ENCODE measurements around the gene SMPDL3B.

Gene SMPDL3B

DNA sequence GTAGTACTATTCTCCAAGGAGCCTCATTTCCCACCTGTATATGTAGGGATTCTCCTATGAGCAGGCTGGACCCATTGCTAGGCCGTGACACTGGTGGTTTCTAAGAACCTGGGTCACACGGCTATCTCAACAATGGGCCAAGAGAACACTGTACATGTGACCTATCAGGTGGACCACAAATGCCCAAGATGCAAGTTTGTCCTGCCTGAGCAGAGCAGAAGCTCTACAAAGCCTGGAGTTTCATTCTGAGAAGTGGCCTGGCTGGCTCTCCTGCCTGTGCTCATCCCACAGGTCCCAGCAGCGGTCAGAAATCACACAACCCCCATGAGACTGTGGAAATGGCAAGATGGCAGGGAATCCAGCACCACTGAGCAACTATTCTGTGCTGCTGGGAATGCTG is 45.3 kb upstream of the SMPDL3B start:
- Histone ChIP-seq H3K9me2 (replicated peaks; ENCODE audit: low read depth, low read length) (no peaks in the 10 kb centered on the region), H3K36me3 (ENCODE audit: insufficient read depth, low read length) (peaks cover 39% of the 10 kb centered on the region; the same call in 1 of the 2 replicates), H4K20me1 (ENCODE audit: insufficient read depth, low read length, poor library complexity, severe bottlenecking) (no peaks in the 10 kb centered on the region), H3K9ac (ENCODE audit: low read depth, low read length, poor library complexity, severe bottlenecking) (no peak overlapping the region), H3K27me3 (ENCODE audit: insufficient read depth, low read length, poor library complexity, severe bottlenecking) (no peaks in the 10 kb centered on the region), H3K4me3 (ENCODE audit: low read length, poor library complexity, severe bottlenecking) (no peak overlapping the region), H2AFZ (ENCODE audit: low read length) (no peak overlapping the region), H3F3A (ENCODE audit: low read depth) (no peaks in the 10 kb centered on the region), H3K79me2 (ENCODE audit: insufficient read depth, low read length) (no peaks in the 10 kb centered on the region), H3K4me2 (ENCODE audit: low read depth, low read length, poor library complexity, severe bottlenecking) (no peak overlapping the region), H3K4me1 (ENCODE audit: insufficient read depth, low read length, poor library complexity, severe bottlenecking) (peaks cover 28% of the 10 kb centered on the region), H3K9me3 (ENCODE audit: insufficient read depth, low read depth, low read length) (no peaks in the 10 kb centered on the region)
- TF ChIP-seq EZH2phosphoT487 (IDR thresholded peaks at IDR 0.05; ENCODE audit: borderline replicate concordance) (no peak), CTCF (conservative IDR thresholded peaks at IDR 0.05; ENCODE audit: low read length) (no peak)

DNA sequence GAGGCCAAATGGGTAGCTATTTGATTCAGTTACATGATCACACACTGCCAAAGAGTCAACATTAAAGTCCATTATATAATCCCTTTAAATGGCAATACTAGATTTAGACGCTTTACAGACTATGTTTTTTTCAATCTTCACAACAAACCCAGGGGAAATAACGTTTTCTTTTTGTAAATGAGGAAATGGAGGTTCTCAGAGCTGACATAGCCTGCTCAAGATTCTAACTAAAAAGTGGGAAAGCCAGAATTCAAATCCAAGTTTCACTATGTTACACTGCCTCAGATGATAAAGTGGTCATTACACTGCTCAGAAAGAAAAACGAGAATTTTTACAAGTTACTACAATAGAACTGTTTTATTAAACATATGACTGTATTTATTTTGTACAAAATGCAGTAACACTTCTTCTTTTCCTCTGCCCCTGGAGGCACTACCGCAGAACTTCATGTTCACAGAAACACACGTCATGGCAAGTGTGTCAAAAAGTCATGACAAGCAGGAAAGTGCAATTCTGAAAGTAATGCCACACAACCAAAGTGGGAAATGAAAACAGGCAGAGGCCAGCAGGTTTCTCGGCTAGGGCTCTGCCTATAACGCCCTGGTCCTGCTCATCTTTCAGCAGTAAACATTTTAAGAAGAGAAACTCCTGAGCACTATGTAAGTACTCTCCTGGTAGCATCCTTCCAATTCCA is 43.5 kb upstream of the SMPDL3B start:
- no peak overlapping the region for H3K4me3 ChIP-seq (ENCODE audit: low read length, poor library complexity, severe bottlenecking)

GRCh38 chr1:27894521-27894920 is 40.3 kb upstream of the SMPDL3B start:
- no peaks in the 10 kb centered on the region for H3K4me1 ChIP-seq (ENCODE audit: insufficient read depth, low read length, poor library complexity, severe bottlenecking)
- no peak overlapping the region for H3K9ac ChIP-seq (ENCODE audit: low read depth, low read length, poor library complexity, severe bottlenecking)
- no peak overlapping the region for H3K4me2 ChIP-seq (ENCODE audit: low read depth, low read length, poor library complexity, severe bottlenecking)
- no peaks in the 10 kb centered on the region for H3K9me2 ChIP-seq (replicated peaks; ENCODE audit: low read depth, low read length)
- H3F3A ChIP-seq (ENCODE audit: low read depth): no peaks in the 10 kb centered on the region
- peaks cover 67% of the 10 kb centered on the region; the same call in 1 of the 2 replicates for H3K36me3 ChIP-seq (ENCODE audit: insufficient read depth, low read length)
- H3K27me3 ChIP-seq (ENCODE audit: insufficient read depth, low read length, poor library complexity, severe bottlenecking): no peaks in the 10 kb centered on the region
- no peaks in the 10 kb centered on the region for H3K9me3 ChIP-seq (ENCODE audit: insufficient read depth, low read depth, low read length)
- no peak for TF ChIP-seq EZH2phosphoT487 (IDR thresholded peaks at IDR 0.05; ENCODE audit: borderline replicate concordance)
- no peak for TF ChIP-seq CTCF (conservative IDR thresholded peaks at IDR 0.05; ENCODE audit: low read length)
- no peaks in the 10 kb centered on the region for H4K20me1 ChIP-seq (ENCODE audit: insufficient read depth, low read length, poor library complexity, severe bottlenecking)
- no peak overlapping the region for H2AFZ ChIP-seq (ENCODE audit: low read length)
- no peaks in the 10 kb centered on the region for H3K79me2 ChIP-seq (ENCODE audit: insufficient read depth, low read length)
- no peak overlapping the region for H3K4me3 ChIP-seq (ENCODE audit: low read length, poor library complexity, severe bottlenecking)

More for the DNA sequence above, 43.5 kb upstream of the SMPDL3B start:
- Histone ChIP-seq H3K27me3 (ENCODE audit: insufficient read depth, low read length, poor library complexity, severe bottlenecking) (no peaks in the 10 kb centered on the region), H3K4me2 (ENCODE audit: low read depth, low read length, poor library complexity, severe bottlenecking) (no peak overlapping the region), H3F3A (ENCODE audit: low read depth) (no peaks in the 10 kb centered on the region), H2AFZ (ENCODE audit: low read length) (no peak overlapping the region), H3K79me2 (ENCODE audit: insufficient read depth, low read length) (no peaks in the 10 kb centered on the region), H3K36me3 (ENCODE audit: insufficient read depth, low read length) (peaks cover 56% of the 10 kb centered on the region; the same call in 1 of the 2 replicates), H3K4me1 (ENCODE audit: insufficient read depth, low read length, poor library complexity, severe bottlenecking) (peaks cover 12% of the 10 kb centered on the region), H4K20me1 (ENCODE audit: insufficient read depth, low read length, poor library complexity, severe bottlenecking) (no peaks in the 10 kb centered on the region), H3K9me3 (ENCODE audit: insufficient read depth, low read depth, low read length) (no peaks in the 10 kb centered on the region), H3K9me2 (replicated peaks; ENCODE audit: low read depth, low read length) (no peaks in the 10 kb centered on the region), H3K9ac (ENCODE audit: low read depth, low read length, poor library complexity, severe bottlenecking) (no peak overlapping the region)
- TF ChIP-seq CTCF (conservative IDR thresholded peaks at IDR 0.05; ENCODE audit: low read length) (no peak), EZH2phosphoT487 (IDR thresholded peaks at IDR 0.05; ENCODE audit: borderline replicate concordance) (no peak)

Data from Loucy (cell line).